Natural killer cell (primary cell): ENCODE data around the gene ATF6. TPM values are rescaled to one million over a fixed set of nuclear protein-coding genes. Genes with fewer than 3 reads are reported as not detected.

Experiments
- ATAC-seq, 3 donors: fragments of 150-1000 bp in 2 of 3; fragments of 200-7000 bp in 1 of 3; cut with Tn5 transposase; 1 replicate in 1 of 3; 2 replicates in 2 of 3; pipeline ENCODE4 v1.10.0; 2021; ENCODE audit warnings: mild to moderate bottlenecking in 2 of 3, moderate library complexity in 2 of 3
- DNase-seq, 2 donors: peaks; one replicate each; pipeline versions ENCODE4 v3.0.0 to v3.0.0-alpha.2; 2013 to 2021; ENCODE audit warnings: mixed read lengths in 1 of 2
- H3K27ac ChIP-seq: one replicate; pipeline ENCODE4 v1.5.1; 2013; ENCODE audit warnings: mild to moderate bottlenecking, low read length
- H3K27me3 ChIP-seq: one replicate; pipeline ENCODE4 v1.6.1; 2013; ENCODE audit warnings: low read length; ENCODE audit not compliant: control insufficient read depth, insufficient read depth
- H3K36me3 ChIP-seq: one replicate; pipeline ENCODE4 v1.6.1; 2013; ENCODE audit warnings: low read length; ENCODE audit not compliant: control insufficient read depth, insufficient read depth
- H3K4me1 ChIP-seq: one replicate; pipeline ENCODE4 v1.6.1; 2013; ENCODE audit warnings: low read length; ENCODE audit not compliant: control insufficient read depth, insufficient read depth
- H3K4me3 ChIP-seq: one replicate; pipeline ENCODE4 v1.5.1; 2013; ENCODE audit warnings: low read length
- H3K9me3 ChIP-seq: one replicate; pipeline ENCODE4 v1.6.1; 2013; ENCODE audit warnings: low read length; ENCODE audit not compliant: control insufficient read depth, insufficient read depth
- H3K27ac Mint-ChIP-seq, 2 donors: one replicate each; pipeline ENCODE4 v1.8.0; 2022; ENCODE audit warnings: mild to moderate bottlenecking in 2 of 2, mixed read lengths in 2 of 2, moderate library complexity in 1 of 2
- H3K27me3 Mint-ChIP-seq, 2 donors: one replicate each; pipeline ENCODE4 v1.8.0; 2022; ENCODE audit warnings: low read depth in 2 of 2, mixed read lengths in 2 of 2
- H3K36me3 Mint-ChIP-seq: one replicate; pipeline ENCODE4 v1.8.0; 2022; ENCODE audit warnings: mixed read lengths
- H3K4me1 Mint-ChIP-seq, 2 donors: one replicate each; pipeline ENCODE4 v1.8.0; 2022; ENCODE audit warnings: mixed read lengths in 2 of 2
- H3K4me3 Mint-ChIP-seq: one replicate; pipeline ENCODE4 v1.8.0; 2022; ENCODE audit warnings: mild to moderate bottlenecking, moderate library complexity, mixed read lengths
- H3K9me3 Mint-ChIP-seq, 2 donors: one replicate each; pipeline ENCODE4 v1.8.0; 2022; ENCODE audit warnings: mixed read lengths in 2 of 2
- WGBS: methylation state at CpG from one replicate; pipeline ENCODE4 v1.1.7; 2013; ENCODE audit warnings: missing lambda C conversion rate; ENCODE audit not compliant: insufficient coverage; 5-methylcytosine and 5-hydroxymethylcytosine counted together
- intact Hi-C: fragments of 100-400 bp; cut with micrococcal nuclease; formaldehyde crosslinking; loops from one replicate; pipeline ENCODE4 v1.14.2; 2022
- total RNA-seq, 4 donors: library from RNA; stranded (reverse); fragments of 120-200 nt in 1 of 4; gene quantifications; one replicate each; pipeline versions ENCODE4 v1.2.3 to v1.2.4, GENCODE V29; 2013 to 2022
- TF ChIP-seq, protein P1 (sequence below): fragments of 200-600 bp; IDR thresholded peaks from one replicate; pipeline ENCODE4 v1.8.0; 2022; ENCODE audit warnings: antibody characterized with exemption

ATF6 gene
- total RNA-seq, 3 donors from 2014 or later (not counting 1 experiment from before 2014, with no cell fraction given) = 16.8 to 25.0 (median 21.8) TPM

DNA sequence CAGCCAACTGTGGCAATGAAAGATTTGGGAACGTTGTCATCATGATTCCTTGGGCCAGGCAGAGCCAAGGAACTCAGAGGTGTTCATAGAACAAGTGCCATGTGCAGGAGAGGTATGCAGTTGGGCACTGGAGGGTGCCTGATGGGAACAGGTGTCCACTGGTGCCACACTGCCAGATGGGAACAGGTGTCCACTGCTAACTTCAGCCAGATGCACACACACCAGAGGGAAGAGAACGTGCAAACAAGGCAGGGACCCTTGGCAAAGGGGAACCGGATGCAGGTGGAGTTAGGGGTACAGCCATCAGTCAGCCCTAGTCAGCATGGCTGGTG lies 244.0 kb downstream of the ATF6 start:
- H3K4me1 Mint-ChIP-seq = no peaks in the 10 kb centered on the region
- WGBS = 81% methylated on average over 3 of the region's 3 CpGs
- H3K9me3 ChIP-seq = no peaks in the 10 kb centered on the region
- no peaks in the 10 kb centered on the region for H3K36me3 ChIP-seq
- peaks cover 7 to 8% of the 10 kb centered on the region in 2 donors for H3K27me3 Mint-ChIP-seq
- TF ChIP-seq, protein P1, sequence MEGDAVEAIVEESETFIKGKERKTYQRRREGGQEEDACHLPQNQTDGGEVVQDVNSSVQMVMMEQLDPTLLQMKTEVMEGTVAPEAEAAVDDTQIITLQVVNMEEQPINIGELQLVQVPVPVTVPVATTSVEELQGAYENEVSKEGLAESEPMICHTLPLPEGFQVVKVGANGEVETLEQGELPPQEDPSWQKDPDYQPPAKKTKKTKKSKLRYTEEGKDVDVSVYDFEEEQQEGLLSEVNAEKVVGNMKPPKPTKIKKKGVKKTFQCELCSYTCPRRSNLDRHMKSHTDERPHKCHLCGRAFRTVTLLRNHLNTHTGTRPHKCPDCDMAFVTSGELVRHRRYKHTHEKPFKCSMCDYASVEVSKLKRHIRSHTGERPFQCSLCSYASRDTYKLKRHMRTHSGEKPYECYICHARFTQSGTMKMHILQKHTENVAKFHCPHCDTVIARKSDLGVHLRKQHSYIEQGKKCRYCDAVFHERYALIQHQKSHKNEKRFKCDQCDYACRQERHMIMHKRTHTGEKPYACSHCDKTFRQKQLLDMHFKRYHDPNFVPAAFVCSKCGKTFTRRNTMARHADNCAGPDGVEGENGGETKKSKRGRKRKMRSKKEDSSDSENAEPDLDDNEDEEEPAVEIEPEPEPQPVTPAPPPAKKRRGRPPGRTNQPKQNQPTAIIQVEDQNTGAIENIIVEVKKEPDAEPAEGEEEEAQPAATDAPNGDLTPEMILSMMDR = no peak
- ATAC-seq (no peak), DNase-seq (no peak)
- intact Hi-C loops = no loop called here
- no peak overlapping the region for H3K4me3 ChIP-seq
- no peaks in the 10 kb centered on the region for H3K9me3 Mint-ChIP-seq
- no peaks in the 10 kb centered on the region for H3K27me3 ChIP-seq
- no peak overlapping the region for H3K27ac Mint-ChIP-seq
- H3K36me3 Mint-ChIP-seq = no peaks in the 10 kb centered on the region
- no peak overlapping the region for H3K4me3 Mint-ChIP-seq
- H3K27ac ChIP-seq = no peak overlapping the region
- H3K4me1 ChIP-seq = no peaks in the 10 kb centered on the region

- 86% methylated on average over 5 of the region's 9 CpGs for WGBS
- H3K4me1 ChIP-seq = no peaks in the 10 kb centered on the region
Measured at GRCh38 chr1:162011337-162012012, 245.4 kb downstream of the ATF6 start.

GRCh38 chr1:162013289-162013688 lies 247.2 kb downstream of the ATF6 start:
- H3K4me1 ChIP-seq = no peaks in the 10 kb centered on the region
- ATAC-seq (no peak), DNase-seq (no peak)
- H3K27ac ChIP-seq = no peak overlapping the region
- TF ChIP-seq, protein P1 = no peak
- no peaks in the 10 kb centered on the region for H3K36me3 Mint-ChIP-seq
- no peaks in the 10 kb centered on the region for H3K27me3 ChIP-seq
- intact Hi-C loops = no loop called here
- no peak overlapping the region for H3K27ac Mint-ChIP-seq
- peaks cover 13 to 22% of the 10 kb centered on the region in 2 donors for H3K27me3 Mint-ChIP-seq
- no peaks in the 10 kb centered on the region for H3K4me1 Mint-ChIP-seq
- H3K36me3 ChIP-seq = no peaks in the 10 kb centered on the region
- no peak overlapping the region for H3K4me3 Mint-ChIP-seq
- no peak overlapping the region for H3K4me3 ChIP-seq
- H3K9me3 ChIP-seq = no peaks in the 10 kb centered on the region
- H3K9me3 Mint-ChIP-seq = no peaks in the 10 kb centered on the region

More at GRCh38 chr1:162011337-162012012, 245.4 kb downstream of the ATF6 start:
- DNase-seq (no peak), ATAC-seq (no peak)
- Histone ChIP-seq H3K27ac (no peak overlapping the region), H3K27me3 (no peaks in the 10 kb centered on the region), H3K9me3 (no peaks in the 10 kb centered on the region), H3K36me3 (no peaks in the 10 kb centered on the region), H3K4me3 (no peak overlapping the region)
- Mint-ChIP-seq H3K27me3 (peaks cover 12 to 13% of the 10 kb centered on the region in 2 donors), H3K4me1 (no peaks in the 10 kb centered on the region), H3K4me3 (no peak overlapping the region), H3K9me3 (no peaks in the 10 kb centered on the region), H3K36me3 (no peaks in the 10 kb centered on the region), H3K27ac (no peak overlapping the region)
- intact Hi-C loops = no loop called here
- TF ChIP-seq, protein P1 = no peak

Other genes starting within 250 kb of the ATF6 start
- 1 to 10 TPM; 5.8 to 6.5 (median 6.0) TPM for gene HSPA6, start 241.8 kb upstream of the ATF6 start, total RNA-seq
- gene FCGR3A, start 216.5 kb upstream of the ATF6 start, total RNA-seq = 100 to 1,000 TPM; 557 to 892 (median 848) TPM
- 10 to 100 TPM; 12.8 to 29.6 (median 18.2) TPM for gene FCGR3B, start 135.1 kb upstream of the ATF6 start, total RNA-seq
- gene FCGR2B, start 103.2 kb upstream of the ATF6 start, total RNA-seq = 10 to 100 TPM; 12.6 to 76.9 (median 17.0) TPM
- under 1 TPM; 0.41 to 0.90 (median 0.80) TPM for gene FCRLA, start 59.1 kb upstream of the ATF6 start, total RNA-seq
- 1 to 10 TPM; 3.6 to 6.2 (median 5.2) TPM for gene FCRLB, start 44.8 kb upstream of the ATF6 start, total RNA-seq
- 10 to 100 TPM; 26.9 to 31.7 (median 28.5) TPM for gene DUSP12, start 16.5 kb upstream of the ATF6 start, total RNA-seq